Naive B cell (primary cell): ENCODE measurements around the gene SELENOH. TPM values are rescaled to one million over a fixed set of nuclear protein-coding genes. Genes with fewer than 3 reads are reported as not detected.
"Not testable (repeated sequence)": the region's sequence is repeated elsewhere in the genome, so short reads cannot be mapped to it uniquely, and the experiment has no call there.

Source experiments
- ATAC-seq, 2 donors: fragments of 150-1000 bp; cut with Tn5 transposase; 2 replicates each; pipeline ENCODE4 v1.10.0; 2021; ENCODE audit warnings: low read depth in 2 of 2, mild to moderate bottlenecking in 2 of 2, moderate library complexity in 2 of 2
- DNase-seq: peaks from one replicate; pipeline ENCODE4 v3.0.0; 2022
- H3K27ac Mint-ChIP-seq, 6 donors: one replicate each; pipeline ENCODE4 v1.8.0; 2020 to 2022; ENCODE audit warnings: mild to moderate bottlenecking in 6 of 6, mixed read lengths in 6 of 6, moderate library complexity in 5 of 6, inconsistent platforms in 2 of 6
- H3K27me3 Mint-ChIP-seq, 3 donors: one replicate each; pipeline ENCODE4 v1.8.0; 2021 to 2022; ENCODE audit warnings: mixed read lengths in 3 of 3, mild to moderate bottlenecking in 1 of 3
- H3K36me3 Mint-ChIP-seq, 2 donors: one replicate each; pipeline ENCODE4 v1.8.0; 2020 to 2022; ENCODE audit warnings: mixed read lengths in 2 of 2, inconsistent platforms in 1 of 2, mild to moderate bottlenecking in 1 of 2
- H3K4me1 Mint-ChIP-seq, 3 donors: one replicate each; pipeline ENCODE4 v1.8.0; 2020 to 2022; ENCODE audit warnings: mixed read lengths in 3 of 3, inconsistent platforms in 1 of 3, mild to moderate bottlenecking in 1 of 3, moderate library complexity in 1 of 3
- H3K4me3 Mint-ChIP-seq, 8 donors: one replicate each; pipeline ENCODE4 v1.8.0; 2020 to 2022; ENCODE audit warnings: mild to moderate bottlenecking in 8 of 8, mixed read lengths in 8 of 8, moderate library complexity in 8 of 8, inconsistent platforms in 2 of 8
- H3K9me3 Mint-ChIP-seq, 7 donors: one replicate each; pipeline ENCODE4 v1.8.0; 2020 to 2022; ENCODE audit warnings: mixed read lengths in 7 of 7, mild to moderate bottlenecking in 5 of 7, inconsistent platforms in 2 of 7, moderate library complexity in 1 of 7
- polyA plus RNA-seq, 6 donors: library from polyadenylated mRNA; unstranded; fragments of 300-500 nt; fragmentation: Illumina TruSeq; gene quantifications; one replicate each; pipeline ENCODE4 v1.2.3, GENCODE V29; 2021; ENCODE audit warnings: low read depth in 6 of 6

SELENOH gene
- polyA plus RNA-seq = 100 to 1,000 TPM; 299 to 401 (median 350) TPM

DNA sequence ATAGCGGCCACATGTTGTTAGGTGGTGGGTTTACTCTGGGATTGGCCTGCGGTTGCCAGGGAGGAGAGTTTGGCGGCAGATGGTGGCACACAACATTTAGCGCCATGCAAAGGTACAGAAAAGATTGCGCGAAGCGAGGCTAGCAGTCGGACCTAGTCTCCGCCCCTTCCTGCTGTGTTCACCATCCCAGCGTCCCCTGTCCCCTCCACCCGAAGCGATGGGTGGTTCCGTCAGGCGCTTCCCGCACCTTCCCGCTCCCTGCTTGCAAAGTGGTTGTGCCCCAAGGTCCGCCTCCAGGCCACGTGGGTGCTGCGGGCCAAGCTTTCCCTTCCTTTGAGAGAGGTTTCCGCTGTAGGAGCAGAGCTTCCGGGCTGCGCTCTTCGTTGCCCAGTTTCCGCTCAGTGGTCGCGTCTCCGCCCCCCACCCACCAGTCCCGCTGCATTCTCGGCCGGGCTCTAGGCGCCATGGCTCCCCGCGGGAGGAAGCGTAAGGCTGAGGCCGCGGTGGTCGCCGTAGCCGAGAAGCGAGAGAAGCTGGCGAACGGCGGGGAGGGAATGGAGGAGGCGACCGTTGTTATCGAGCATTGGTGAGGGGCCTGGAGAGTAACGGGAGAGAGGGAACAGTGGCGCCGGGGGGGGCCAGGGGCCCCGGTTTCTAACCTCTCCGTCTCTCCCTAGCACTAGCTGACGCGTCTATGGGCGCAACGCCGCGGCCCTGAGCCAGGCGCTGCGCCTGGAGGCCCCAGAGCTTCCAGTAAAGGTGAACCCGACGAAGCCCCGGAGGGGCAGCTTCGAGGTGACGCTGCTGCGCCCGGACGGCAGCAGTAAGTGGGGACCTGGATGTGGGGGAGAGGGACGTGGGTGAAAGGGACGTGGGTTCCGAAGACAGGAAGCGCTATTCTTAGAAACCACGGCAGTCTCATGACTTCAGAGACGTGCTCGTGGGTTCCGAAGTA lies at the start of gene SELENOH:
Gene SELENOH, plus strand, starts transcription at position 360 of the 955 bp plus-strand sequence. Its CDS starts 105 bp downstream, at position 465.
- DNase-seq (peak; percentile 86), ATAC-seq (peak; percentile 78)
- Mint-ChIP-seq H3K27me3 (no peaks in the 10 kb centered on the region), H3K4me1 (peaks cover 25 to 51% (median 47%) of the 10 kb centered on the region in 3 donors), H3K36me3 (peaks cover 6 to 19% of the 10 kb centered on the region in 2 donors), H3K4me3 (peak within 1 kb of the TSS; percentile 94 to 100 (median 98)), H3K9me3 (no peaks in the 10 kb centered on the region), H3K27ac (peak within 1 kb of the TSS; percentile 98 to 100 (median 100))

DNA sequence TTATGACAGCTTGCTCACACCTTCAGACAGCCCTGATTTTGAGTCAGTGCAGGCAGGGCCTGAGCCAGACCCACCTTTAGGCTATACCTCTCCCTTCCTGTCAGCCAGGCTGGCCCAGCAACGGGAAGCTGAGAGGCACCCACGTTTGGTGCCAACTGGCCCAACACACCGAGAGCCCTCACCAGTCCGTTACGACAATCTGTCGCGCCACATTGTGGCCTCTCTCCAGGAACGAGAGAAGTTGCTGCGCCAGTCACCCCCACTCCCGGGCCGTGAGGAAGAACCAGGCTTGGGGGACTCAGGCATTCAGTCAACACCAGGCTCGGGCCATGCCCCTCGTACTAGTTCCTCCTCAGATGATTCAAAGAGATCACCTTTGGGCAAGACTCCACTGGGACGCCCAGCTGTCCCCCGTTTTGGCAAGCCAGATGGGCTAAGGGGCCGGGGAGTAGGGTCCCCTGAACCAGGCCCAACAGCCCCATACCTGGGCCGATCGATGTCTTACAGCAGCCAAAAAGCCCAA lies 42.4 kb upstream of the SELENOH start:
- Mint-ChIP-seq H3K36me3 (peaks cover 18 to 24% of the 10 kb centered on the region in 2 donors), H3K4me1 (no peaks in the 10 kb centered on the region), H3K27ac (peak overlapping the region in 1 of 6 donors; percentile 50), H3K4me3 (no peak overlapping the region), H3K9me3 (no peaks in the 10 kb centered on the region), H3K27me3 (no peaks in the 10 kb centered on the region)
- DNase-seq (no peak), ATAC-seq (no peak)

DNA sequence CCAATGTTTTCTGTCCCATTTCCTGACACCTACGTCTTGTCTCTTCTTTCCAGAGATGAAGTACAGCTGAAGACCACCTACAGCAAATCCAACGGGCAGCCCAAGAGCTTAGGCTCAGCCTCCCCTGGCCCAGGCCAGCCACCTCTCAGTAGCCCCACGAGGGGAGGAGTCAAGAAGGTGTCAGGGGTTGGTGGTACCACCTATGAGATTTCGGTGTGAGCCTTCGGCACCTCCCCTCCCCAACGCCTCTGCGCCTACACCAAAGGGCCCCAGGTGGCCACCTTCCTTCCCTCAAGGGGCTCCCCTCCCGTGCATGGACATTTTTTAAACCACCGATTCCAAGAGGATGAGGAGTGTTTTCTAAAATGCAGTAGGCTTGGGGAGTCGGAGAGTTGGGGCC lies 41.5 kb upstream of the SELENOH start:
- H3K27ac Mint-ChIP-seq = peak overlapping the region in 2 of 6 donors; percentile 21 to 88
- H3K4me3 Mint-ChIP-seq = peak overlapping the region in 1 of 8 donors; percentile 27
- ATAC-seq (no peak), DNase-seq (no peak)
- H3K9me3 Mint-ChIP-seq = no peaks in the 10 kb centered on the region
- H3K36me3 Mint-ChIP-seq = peaks cover 23 to 30% of the 10 kb centered on the region in 2 donors
- no peaks in the 10 kb centered on the region for H3K4me1 Mint-ChIP-seq
- no peaks in the 10 kb centered on the region for H3K27me3 Mint-ChIP-seq

DNA sequence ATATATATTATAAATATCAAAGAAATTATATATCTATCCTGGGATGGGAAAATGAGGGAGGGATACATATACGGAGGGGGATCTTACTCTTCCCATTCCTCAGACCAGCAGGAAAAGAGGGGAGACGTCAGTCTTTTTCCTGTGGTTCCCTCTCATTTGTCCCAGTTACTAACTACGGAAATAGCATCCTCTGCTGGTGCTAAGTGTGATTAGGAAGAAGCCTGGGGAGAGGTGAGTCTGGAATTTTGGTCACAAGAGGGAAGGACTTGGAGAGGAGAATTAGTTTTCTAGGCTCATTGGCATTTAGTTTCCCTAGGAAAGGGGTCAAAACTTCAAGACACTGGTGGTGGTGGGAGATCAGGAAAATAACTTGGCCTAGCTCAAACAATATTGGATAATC lies 40.9 kb upstream of the SELENOH start:
- ATAC-seq = no peak
- no peak for DNase-seq
- H3K36me3 Mint-ChIP-seq = peaks cover 23 to 30% of the 10 kb centered on the region in 2 donors
- H3K4me1 Mint-ChIP-seq = no peaks in the 10 kb centered on the region
- no peak overlapping the region for H3K4me3 Mint-ChIP-seq
- no peaks in the 10 kb centered on the region for H3K9me3 Mint-ChIP-seq
- H3K27me3 Mint-ChIP-seq = no peaks in the 10 kb centered on the region
- H3K27ac Mint-ChIP-seq = peak overlapping the region in 1 of 6 donors; percentile 49

DNA sequence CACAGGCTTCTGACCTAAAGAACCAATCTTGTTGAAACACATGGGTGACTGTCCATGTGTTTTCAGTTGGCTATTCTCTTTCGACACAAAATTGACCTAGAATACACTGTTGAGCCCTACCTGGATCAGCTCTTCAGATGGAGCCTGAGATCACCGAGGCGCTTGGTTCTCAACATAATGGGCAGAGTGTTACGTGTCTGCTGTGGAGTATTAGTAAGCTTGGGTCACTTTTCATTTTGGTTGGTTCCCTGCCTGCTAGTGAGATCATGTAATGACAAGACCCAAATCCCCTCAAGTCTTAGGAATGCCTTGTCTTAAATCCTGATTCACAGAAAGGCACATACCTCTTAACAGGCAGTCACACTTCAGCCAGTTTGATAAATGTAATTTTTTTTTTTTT lies 38.0 kb upstream of the SELENOH start:
- Mint-ChIP-seq H3K4me1 (peaks cover 2 to 4% (median 3%) of the 10 kb centered on the region in 3 donors), H3K36me3 (peaks cover 15 to 20% of the 10 kb centered on the region in 2 donors), H3K27me3 (no peaks in the 10 kb centered on the region), H3K9me3 (no peaks in the 10 kb centered on the region), H3K4me3 (no peak overlapping the region), H3K27ac (peak overlapping the region in 1 of 6 donors; percentile 53)
- no peak for DNase-seq
- no peak for ATAC-seq

DNA sequence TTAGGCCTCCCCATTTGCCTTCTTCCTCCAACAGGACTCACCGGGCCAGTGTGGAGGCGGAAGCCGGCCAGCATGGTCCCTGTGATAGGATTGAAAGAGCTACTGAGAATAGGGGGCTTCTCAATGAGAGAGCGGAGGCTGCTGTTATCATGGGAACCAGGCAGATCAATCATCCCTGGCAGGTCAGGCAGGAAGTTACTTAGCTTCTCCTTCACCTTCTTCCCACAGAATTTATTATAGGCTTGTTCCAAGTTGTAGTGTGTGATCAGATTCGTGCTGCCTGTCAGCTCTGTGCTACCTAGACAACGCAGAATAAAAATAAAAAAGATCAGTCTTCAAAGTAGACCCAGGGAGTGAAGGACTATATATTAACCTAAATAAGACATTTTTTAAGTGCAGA lies 36.4 kb upstream of the SELENOH start:
- Mint-ChIP-seq H3K36me3 (peaks cover 10 to 11% of the 10 kb centered on the region in 2 donors), H3K4me1 (peaks cover 6 to 9% (median 7%) of the 10 kb centered on the region in 3 donors), H3K27me3 (no peaks in the 10 kb centered on the region), H3K27ac (peak overlapping the region in 2 of 6 donors; percentile 44 to 53), H3K4me3 (no peak overlapping the region), H3K9me3 (no peaks in the 10 kb centered on the region)
- no peak for ATAC-seq
- no peak for DNase-seq

- H3K9me3 Mint-ChIP-seq, DNase-seq, ATAC-seq, H3K4me1 Mint-ChIP-seq, H3K27me3 Mint-ChIP-seq: not testable (repeated sequence)
- Mint-ChIP-seq H3K36me3 (peaks cover 10 to 11% of the 10 kb centered on the region in 2 donors), H3K27ac (peak overlapping the region in 1 of 6 donors; percentile 69), H3K4me3 (peak overlapping the region in 1 of 8 donors; percentile 21)
Measured at GRCh38 chr11:57705432-57705831, 35.9 kb upstream of the SELENOH start.

- Mint-ChIP-seq H3K36me3 (no peaks in the 10 kb centered on the region), H3K4me1 (peaks cover 27 to 49% (median 31%) of the 10 kb centered on the region in 3 donors), H3K27me3 (no peaks in the 10 kb centered on the region), H3K27ac (peak overlapping the region in 1 of 6 donors; percentile 29), H3K9me3 (no peaks in the 10 kb centered on the region), H3K4me3 (peak overlapping the region in 4 of 8 donors; percentile 51 to 99 (median 80))
- DNase-seq (no peak), ATAC-seq (no peak)
Measured at GRCh38 chr11:57709802-57710367, 31.4 kb upstream of the SELENOH start.

GRCh38 chr11:57711414-57712255 lies 29.7 kb upstream of the SELENOH start, which contains the start of gene MED19:
MED19 (minus strand) TSS chr11:57712215; CDS start chr11:57712179, 36 bp downstream.
- no peaks in the 10 kb centered on the region for H3K36me3 Mint-ChIP-seq
- H3K27ac Mint-ChIP-seq = peak within 1 kb of the TSS; percentile 91 to 99 (median 98)
- H3K9me3 Mint-ChIP-seq = no peaks in the 10 kb centered on the region
- H3K4me3 Mint-ChIP-seq = peak within 1 kb of the TSS; percentile 88 to 99 (median 97)
- H3K4me1 Mint-ChIP-seq = peaks cover 27 to 49% (median 31%) of the 10 kb centered on the region in 3 donors
- DNase-seq (peak; percentile 75), ATAC-seq (peak; percentile 48)
- no peaks in the 10 kb centered on the region for H3K27me3 Mint-ChIP-seq

DNA sequence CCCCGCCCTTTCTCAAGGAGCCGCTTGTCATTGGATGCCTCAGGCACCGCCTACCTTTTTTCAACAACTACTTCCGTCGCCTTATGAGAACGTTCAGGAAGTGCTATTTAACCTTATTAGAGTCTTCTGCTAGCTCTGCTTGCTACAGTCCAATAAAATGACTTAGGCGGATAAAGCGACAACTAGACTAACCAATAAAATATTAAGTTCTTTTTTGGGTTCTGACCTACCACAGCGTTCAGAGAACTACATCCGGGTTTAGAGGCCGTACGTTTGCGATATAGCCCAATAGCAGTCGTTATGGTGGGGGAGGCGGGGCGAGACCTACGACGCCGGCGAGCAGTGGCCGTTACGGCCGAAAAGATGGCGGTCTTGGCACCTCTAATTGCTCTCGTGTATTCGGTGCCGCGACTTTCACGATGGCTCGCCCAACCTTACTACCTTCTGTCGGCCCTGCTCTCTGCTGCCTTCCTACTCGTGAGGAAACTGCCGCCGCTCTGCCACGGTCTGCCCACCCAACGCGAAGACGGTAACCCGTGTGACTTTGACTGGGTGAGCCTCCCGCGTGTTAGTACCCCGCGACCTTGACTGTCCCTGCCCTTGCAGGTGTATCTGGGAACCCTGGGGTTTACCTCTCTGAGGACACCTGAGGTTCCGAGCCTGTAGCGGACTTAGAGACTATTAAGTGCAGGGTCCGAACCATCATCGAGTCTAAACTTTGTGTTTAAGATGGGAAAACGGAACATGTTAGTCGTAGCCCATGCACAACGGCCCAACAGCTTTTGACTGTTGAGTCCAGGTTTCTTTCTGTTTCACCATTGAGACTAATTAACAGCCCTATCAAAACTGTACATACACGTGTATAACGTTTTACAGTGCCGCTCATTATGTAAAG lies 28.8 kb upstream of the SELENOH start, which contains the start of gene TMX2:
Gene TMX2, plus strand, starts transcription at position 338 of the 895 bp plus-strand sequence. Its CDS starts 26 bp downstream, at position 364.
- H3K36me3 Mint-ChIP-seq = no peaks in the 10 kb centered on the region
- peak; percentile 86 to 89 for ATAC-seq
- H3K27ac Mint-ChIP-seq = peak within 1 kb of the TSS; percentile 91 to 99 (median 98)
- H3K27me3 Mint-ChIP-seq = no peaks in the 10 kb centered on the region
- H3K4me1 Mint-ChIP-seq = peaks cover 27 to 50% (median 31%) of the 10 kb centered on the region in 3 donors
- peak; percentile 91 for DNase-seq
- H3K9me3 Mint-ChIP-seq = no peaks in the 10 kb centered on the region
- peak within 1 kb of the TSS; percentile 88 to 99 (median 97) for H3K4me3 Mint-ChIP-seq

DNA sequence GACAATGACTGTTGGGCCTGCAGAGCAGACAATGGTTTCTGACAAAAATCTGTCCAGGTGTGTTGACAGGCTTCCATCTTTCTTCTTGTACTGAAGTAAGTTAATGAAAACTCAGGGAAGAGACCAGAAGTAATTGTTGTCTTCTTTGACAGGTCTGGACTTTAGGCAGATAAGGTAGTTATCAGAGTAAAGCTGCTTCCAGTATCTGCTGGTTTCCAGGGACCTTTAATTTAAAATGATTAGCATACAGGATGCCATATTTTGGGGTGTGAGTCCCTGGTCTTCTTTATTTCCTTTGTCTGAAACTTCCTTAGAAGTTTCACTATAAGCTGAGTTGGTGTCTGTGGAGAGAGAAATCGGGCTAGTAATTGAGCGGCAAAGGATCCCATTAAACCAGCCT lies 27.5 kb upstream of the SELENOH start:
- Mint-ChIP-seq H3K4me3 (peak overlapping the region; percentile 88 to 99 (median 97)), H3K27me3 (no peaks in the 10 kb centered on the region), H3K27ac (peak overlapping the region in 3 of 6 donors; percentile 36 to 48 (median 44)), H3K36me3 (no peaks in the 10 kb centered on the region), H3K4me1 (peaks cover 21 to 58% (median 29%) of the 10 kb centered on the region in 3 donors), H3K9me3 (no peaks in the 10 kb centered on the region)
- DNase-seq = no peak
- ATAC-seq = no peak

GRCh38 chr11:57716726-57717125 lies 24.6 kb upstream of the SELENOH start:
- DNase-seq, ATAC-seq, H3K27me3 Mint-ChIP-seq, H3K27ac Mint-ChIP-seq, H3K36me3 Mint-ChIP-seq, H3K4me3 Mint-ChIP-seq, H3K9me3 Mint-ChIP-seq: not testable (repeated sequence)
- peaks cover 15 to 41% (median 23%) of the 10 kb centered on the region in 3 donors for H3K4me1 Mint-ChIP-seq
